ENCODE results near the gene IFIT3. TPM values are rescaled to one million over a fixed set of nuclear protein-coding genes. Genes with fewer than 3 reads are reported as not detected.

Gene IFIT3
- total and polyA plus RNA-seq, 2 donors (not counting 1 experiment from before 2014, with no cell fraction given) = 1.5 to 4.2 TPM

- peaks cover 30 to 37% of the 10 kb centered on the region in 2 donors for H3K4me1 ChIP-seq (ENCODE audit: control insufficient read depth in 2 of 2, insufficient read depth in 2 of 2, low read length in 2 of 2)
- ChIA-PET POLR2A (no interaction called here), CTCF (no interaction called here)
- peak overlapping the region in 1 of 2 donors; percentile 18 for H3K27ac ChIP-seq (ENCODE audit: low read length in 2 of 2)
- H3K36me3 ChIP-seq (replicated peaks in 1 of 2; ENCODE audit: control extremely low read depth in 1 of 2, control insufficient read depth in 1 of 2, extremely low read depth in 1 of 2, insufficient read depth in 2 of 2, low read length in 1 of 2) = no peaks in the 10 kb centered on the region
- Mint-ChIP-seq H3K4me3 (peak overlapping the region; percentile 26), H3K4me1 (peaks cover 46% of the 10 kb centered on the region), H3K9me3 (ENCODE audit: insufficient read depth) (peaks cover 4% of the 10 kb centered on the region), H3K27ac (no peak overlapping the region), H3K27me3 (no peaks in the 10 kb centered on the region)
- H2AFZ ChIP-seq (ENCODE audit: insufficient read depth, low read depth, low read length, poor library complexity, severe bottlenecking) = peak overlapping the region; percentile 41
- 86% methylated on average over 1 of the region's 1 CpG for WGBS (ENCODE audit: insufficient coverage)
- H3K4me2 ChIP-seq (replicated peaks; ENCODE audit: low read depth, low read length, poor library complexity, severe bottlenecking) = peak overlapping the region; percentile 38
- H3K27me3 ChIP-seq (replicated peaks in 1 of 4; ENCODE audit: control extremely low read depth in 1 of 4, control insufficient read depth in 3 of 4, insufficient read depth in 4 of 4, low read length in 3 of 4) = no peaks in the 10 kb centered on the region
- DNase-seq (no peak), ATAC-seq (ENCODE audit: low read depth) (no peak)
- no peaks in the 10 kb centered on the region for H4K20me1 ChIP-seq (ENCODE audit: control insufficient read depth, insufficient read depth, low read length, poor library complexity, severe bottlenecking)
- H3K79me2 ChIP-seq (ENCODE audit: control insufficient read depth, insufficient read depth, low read length) = no peaks in the 10 kb centered on the region
- intact Hi-C loops (cut with micrococcal nuclease) = no loop called here
- H3K4me3 ChIP-seq (ENCODE audit: control extremely low read depth in 1 of 5, extremely low read depth in 1 of 5, insufficient read depth in 1 of 5, low read depth in 2 of 5, low read length in 4 of 5) = no peak overlapping the region
- no peak for TF ChIP-seq EZH2 (IDR thresholded peaks at IDR 0.05; ENCODE audit: borderline replicate concordance, insufficient read depth, low read depth, low read length, poor library complexity, severe bottlenecking)
- TF ChIP-seq CTCF (IDR thresholded peaks at IDR 0.05) = no peak
- peak overlapping the region; percentile 9 for H3K9ac ChIP-seq (ENCODE audit: low read length)
- no peaks in the 10 kb centered on the region for H3K9me3 ChIP-seq (ENCODE audit: control extremely low read depth in 1 of 3, control insufficient read depth in 2 of 3, insufficient read depth in 1 of 3, low read length in 2 of 3)
Observed at GRCh38 chr10:89351412-89351779, 23.6 kb downstream of the IFIT3 start.

- peaks cover 4% of the 10 kb centered on the region for H3K9me3 Mint-ChIP-seq (ENCODE audit: insufficient read depth)
- H4K20me1 ChIP-seq (ENCODE audit: control insufficient read depth, insufficient read depth, low read length, poor library complexity, severe bottlenecking) = no peaks in the 10 kb centered on the region
- no peak overlapping the region for H3K27ac ChIP-seq (ENCODE audit: low read length in 2 of 2)
- no peak for DNase-seq
- no peaks in the 10 kb centered on the region for H3K36me3 ChIP-seq (replicated peaks in 1 of 2; ENCODE audit: control extremely low read depth in 1 of 2, control insufficient read depth in 1 of 2, extremely low read depth in 1 of 2, insufficient read depth in 2 of 2, low read length in 1 of 2)
- no peak overlapping the region for H3K27ac Mint-ChIP-seq
- H3K4me2 ChIP-seq (replicated peaks; ENCODE audit: low read depth, low read length, poor library complexity, severe bottlenecking) = no peak overlapping the region
- no peak for TF ChIP-seq CTCF (IDR thresholded peaks at IDR 0.05)
- no peak for TF ChIP-seq EZH2 (IDR thresholded peaks at IDR 0.05; ENCODE audit: borderline replicate concordance, insufficient read depth, low read depth, low read length, poor library complexity, severe bottlenecking)
- H3K27me3 ChIP-seq (replicated peaks in 1 of 4; ENCODE audit: control extremely low read depth in 1 of 4, control insufficient read depth in 3 of 4, insufficient read depth in 4 of 4, low read length in 3 of 4) = no peaks in the 10 kb centered on the region
- intact Hi-C loops (cut with micrococcal nuclease) = no loop called here
- no peak overlapping the region for H3K4me3 ChIP-seq (ENCODE audit: control extremely low read depth in 1 of 5, extremely low read depth in 1 of 5, insufficient read depth in 1 of 5, low read depth in 2 of 5, low read length in 4 of 5)
- no peak for ATAC-seq (ENCODE audit: low read depth)
- H3K4me1 Mint-ChIP-seq = peaks cover 45% of the 10 kb centered on the region
- H3K9ac ChIP-seq (ENCODE audit: low read length) = no peak overlapping the region
- POLR2A ChIA-PET = no interaction called here
- H2AFZ ChIP-seq (ENCODE audit: insufficient read depth, low read depth, low read length, poor library complexity, severe bottlenecking) = no peak overlapping the region
- no peak overlapping the region for H3K4me3 Mint-ChIP-seq
- H3K4me1 ChIP-seq (ENCODE audit: control insufficient read depth in 2 of 2, insufficient read depth in 2 of 2, low read length in 2 of 2) = peaks cover 30 to 36% of the 10 kb centered on the region in 2 donors
- 89% methylated on average over 12 of the region's 12 CpGs for WGBS (ENCODE audit: insufficient coverage)
- H3K9me3 ChIP-seq (ENCODE audit: control extremely low read depth in 1 of 3, control insufficient read depth in 2 of 3, insufficient read depth in 1 of 3, low read length in 2 of 3) = no peaks in the 10 kb centered on the region
- CTCF ChIA-PET = no interaction called here
- H3K79me2 ChIP-seq (ENCODE audit: control insufficient read depth, insufficient read depth, low read length) = no peaks in the 10 kb centered on the region
- no peaks in the 10 kb centered on the region for H3K27me3 Mint-ChIP-seq
Observed at GRCh38 chr10:89351780-89352597, 24.2 kb downstream of the IFIT3 start.
